SK-N-SH treated with all-trans-retinoic acid at 6 μM for 48 hours (cell line): Measurements from ENCODE around the gene PTPRN2.

ENCODE experiments used
- ATAC-seq: fragments of 200-7000 bp; cut with Tn5 transposase; 3 replicates; pipeline ENCODE4 v1.9.1; 2020; ENCODE audit warnings: mild to moderate bottlenecking, moderate library complexity
- ARNTL ChIP-seq: fragments of 450-650 bp; formaldehyde crosslinking; IDR thresholded peaks from 2 replicates; pipeline ENCODE4 v1.5.0; 2020; ENCODE audit warnings: low read depth, mild to moderate bottlenecking, moderate library complexity, borderline replicate concordance
- BACH2 ChIP-seq: fragments of 250-450 bp; sonication (Bioruptor Pico); IDR thresholded peaks from 2 replicates; pipeline ENCODE4 v1.9.0; 2021; ENCODE audit warnings: mild to moderate bottlenecking, borderline replicate concordance
- CREB5 ChIP-seq: fragments of 250-450 bp; sonication (Bioruptor Pico); IDR thresholded peaks from 2 replicates; pipeline ENCODE4 v1.5.1; 2020; ENCODE audit warnings: low read depth, mild to moderate bottlenecking, moderate library complexity
- CSDC2 ChIP-seq: fragments of 250-450 bp; sonication (Bioruptor Pico); IDR thresholded peaks from 2 replicates; pipeline ENCODE4 v1.5.0; 2020; ENCODE audit warnings: mild to moderate bottlenecking, moderate library complexity
- CSRNP3 ChIP-seq: fragments of 250-450 bp; sonication (Bioruptor Pico); IDR thresholded peaks from 2 replicates; pipeline ENCODE4 v1.5.1; 2021; ENCODE audit warnings: mild to moderate bottlenecking, moderate library complexity
- ESRRG ChIP-seq: fragments of 250-450 bp; sonication (Bioruptor Pico); IDR thresholded peaks from 2 replicates; pipeline ENCODE4 v1.6.1; 2021; ENCODE audit warnings: mild to moderate bottlenecking
- GLIS3 ChIP-seq: fragments of 250-450 bp; sonication (Bioruptor Pico); IDR thresholded peaks from 2 replicates; pipeline ENCODE4 v1.5.0; 2020; ENCODE audit warnings: mild to moderate bottlenecking, moderate library complexity
- ISL1 ChIP-seq: fragments of 250-450 bp; sonication (Bioruptor Pico); IDR thresholded peaks from 2 replicates; pipeline ENCODE4 v2.1.2; 2022; ENCODE audit warnings: mild to moderate bottlenecking, moderate library complexity
- OSR1 ChIP-seq: fragments of 250-450 bp; sonication (Bioruptor Pico); IDR thresholded peaks from 2 replicates; pipeline ENCODE4 v1.8.0; 2022; ENCODE audit warnings: moderate library complexity, mild to moderate bottlenecking, inconsistent platforms
- PPARA ChIP-seq: fragments of 250-450 bp; sonication (Bioruptor Pico); IDR thresholded peaks from 2 replicates; pipeline ENCODE4 v1.5.0; 2020; ENCODE audit warnings: mild to moderate bottlenecking, borderline replicate concordance
- RARB ChIP-seq: fragments of 250-450 bp; sonication (Bioruptor Pico); IDR thresholded peaks from 2 replicates; pipeline ENCODE4 v1.8.0; 2021; ENCODE audit warnings: mild to moderate bottlenecking, moderate library complexity
- SNAI2 ChIP-seq: fragments of 250-450 bp; sonication (Bioruptor Pico); IDR thresholded peaks from 2 replicates; pipeline ENCODE4 v1.5.0; 2020; ENCODE audit warnings: mild to moderate bottlenecking, moderate library complexity
- TCF4 ChIP-seq: fragments of 250-450 bp; sonication (Bioruptor Pico); IDR thresholded peaks from 2 replicates; pipeline ENCODE4 v1.8.0; 2021; ENCODE audit warnings: mild to moderate bottlenecking, moderate library complexity, borderline replicate concordance
- TOX ChIP-seq: fragments of 250-450 bp; sonication (Bioruptor Pico); IDR thresholded peaks from 2 replicates; pipeline ENCODE4 v1.8.0; 2021; ENCODE audit warnings: mild to moderate bottlenecking, moderate library complexity, borderline replicate concordance
- ZFP30 ChIP-seq: fragments of 450-650 bp; formaldehyde crosslinking; IDR thresholded peaks from 2 replicates; pipeline ENCODE4 v1.5.0; 2022; ENCODE audit warnings: mild to moderate bottlenecking, moderate library complexity
- ZNF565 ChIP-seq: fragments of 450-650 bp; formaldehyde crosslinking; conservative IDR thresholded peaks from 2 replicates; pipeline ENCODE4 v1.5.0; 2020; ENCODE audit warnings: low read depth, mild to moderate bottlenecking, moderate library complexity
- ZNF70 ChIP-seq: fragments of 450-650 bp; formaldehyde crosslinking; IDR thresholded peaks from 2 replicates; pipeline ENCODE4 v1.5.0; 2020; ENCODE audit warnings: mild to moderate bottlenecking, moderate library complexity
- ZNF8 ChIP-seq: fragments of 450-650 bp; formaldehyde crosslinking; IDR thresholded peaks from 2 replicates; pipeline ENCODE4 v1.5.0; 2020; ENCODE audit warnings: mild to moderate bottlenecking, moderate library complexity
- TF ChIP-seq, protein P1 (sequence below): fragments of 250-450 bp; sonication (Bioruptor Pico); IDR thresholded peaks from 2 replicates; pipeline ENCODE4 v1.8.0; 2020; ENCODE audit warnings: mild to moderate bottlenecking, moderate library complexity, borderline replicate concordance
- TF ChIP-seq, protein P2 (sequence below): fragments of 250-450 bp; sonication (Bioruptor Pico); IDR thresholded peaks from 2 replicates; pipeline ENCODE4 v1.5.0; 2020; ENCODE audit warnings: mild to moderate bottlenecking, moderate library complexity
- TF ChIP-seq, protein P3 (sequence below): fragments of 250-450 bp; sonication (Bioruptor Pico); IDR thresholded peaks from 2 replicates; pipeline ENCODE4 v1.8.0; 2021; ENCODE audit warnings: low read depth, mild to moderate bottlenecking, moderate library complexity, borderline replicate concordance

PTPRN2 gene

DNA sequence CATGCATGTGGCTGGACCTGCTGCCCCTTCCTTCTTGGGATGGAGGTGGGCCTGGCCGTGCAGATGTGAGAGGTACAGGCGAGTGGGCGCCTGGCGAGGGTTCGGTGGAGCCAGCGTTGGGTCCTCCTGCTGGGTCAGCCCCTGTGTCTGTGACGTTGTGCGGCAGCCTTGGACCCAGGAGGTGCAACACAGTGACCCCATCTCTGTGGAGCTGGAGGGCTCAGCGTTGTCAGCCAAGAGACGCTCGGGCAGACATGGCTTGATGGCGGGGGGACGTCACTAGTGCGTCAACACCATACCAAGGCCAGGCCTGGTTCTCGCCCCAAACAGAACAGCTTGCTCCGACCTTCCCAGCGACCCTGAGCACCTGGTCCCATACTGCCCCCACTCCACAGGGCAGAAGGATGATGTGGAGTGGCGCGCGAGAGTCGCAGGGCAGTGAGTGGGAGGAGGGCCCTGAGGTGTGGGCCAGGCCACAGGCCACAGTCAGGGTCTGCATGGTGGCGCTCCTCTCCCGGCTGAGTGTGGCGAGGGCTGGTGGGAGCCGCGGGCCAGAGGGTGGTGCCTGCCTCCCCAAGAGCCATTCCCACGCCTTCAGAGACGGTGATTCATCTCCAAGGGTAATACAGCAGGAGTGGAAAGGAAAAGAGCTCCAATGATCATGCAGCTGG is 1066.4 kb downstream of the PTPRN2 start:
- ATAC-seq, result no peak

GRCh38 chr7:157520249-157520648 is 1067.4 kb downstream of the PTPRN2 start:
- ATAC-seq, result no peak
- TF ChIP-seq, protein P1, sequence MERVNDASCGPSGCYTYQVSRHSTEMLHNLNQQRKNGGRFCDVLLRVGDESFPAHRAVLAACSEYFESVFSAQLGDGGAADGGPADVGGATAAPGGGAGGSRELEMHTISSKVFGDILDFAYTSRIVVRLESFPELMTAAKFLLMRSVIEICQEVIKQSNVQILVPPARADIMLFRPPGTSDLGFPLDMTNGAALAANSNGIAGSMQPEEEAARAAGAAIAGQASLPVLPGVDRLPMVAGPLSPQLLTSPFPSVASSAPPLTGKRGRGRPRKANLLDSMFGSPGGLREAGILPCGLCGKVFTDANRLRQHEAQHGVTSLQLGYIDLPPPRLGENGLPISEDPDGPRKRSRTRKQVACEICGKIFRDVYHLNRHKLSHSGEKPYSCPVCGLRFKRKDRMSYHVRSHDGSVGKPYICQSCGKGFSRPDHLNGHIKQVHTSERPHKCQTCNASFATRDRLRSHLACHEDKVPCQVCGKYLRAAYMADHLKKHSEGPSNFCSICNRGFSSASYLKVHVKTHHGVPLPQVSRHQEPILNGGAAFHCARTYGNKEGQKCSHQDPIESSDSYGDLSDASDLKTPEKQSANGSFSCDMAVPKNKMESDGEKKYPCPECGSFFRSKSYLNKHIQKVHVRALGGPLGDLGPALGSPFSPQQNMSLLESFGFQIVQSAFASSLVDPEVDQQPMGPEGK, result no peak
- TF ChIP-seq CREB5 (CRISPR knock-in tag) (no peak), TCF4 (no peak), CSDC2 (no peak), PPARA (CRISPR knock-in tag) (no peak)

More for the DNA sequence above, 1066.4 kb downstream of the PTPRN2 start:
- TF ChIP-seq ZFP30 (CRISPR knock-in tag) (no peak), ZNF565 (CRISPR knock-in tag) (no peak), SNAI2 (CRISPR knock-in tag) (no peak), ESRRG (CRISPR knock-in tag) (no peak)

GRCh38 chr7:157519798-157520244 is 1067.8 kb downstream of the PTPRN2 start:
- ATAC-seq, result no peak
- TF ChIP-seq CREB5 (CRISPR knock-in tag) (no peak), ZNF8 (CRISPR knock-in tag) (no peak), TOX (no peak), GLIS3 (CRISPR knock-in tag) (no peak), BACH2 (no peak), OSR1 (CRISPR knock-in tag) (no peak), CSRNP3 (CRISPR knock-in tag) (no peak), RARB (CRISPR knock-in tag) (no peak), SNAI2 (CRISPR knock-in tag) (no peak), PPARA (CRISPR knock-in tag) (no peak), ARNTL (no peak), ZNF70 (CRISPR knock-in tag) (no peak), ISL1 (CRISPR knock-in tag) (no peak), CSDC2 (no peak), ESRRG (CRISPR knock-in tag) (no peak), ZFP30 (CRISPR knock-in tag) (no peak)
- TF ChIP-seq, protein P1, result no peak
- TF ChIP-seq, protein P2, sequence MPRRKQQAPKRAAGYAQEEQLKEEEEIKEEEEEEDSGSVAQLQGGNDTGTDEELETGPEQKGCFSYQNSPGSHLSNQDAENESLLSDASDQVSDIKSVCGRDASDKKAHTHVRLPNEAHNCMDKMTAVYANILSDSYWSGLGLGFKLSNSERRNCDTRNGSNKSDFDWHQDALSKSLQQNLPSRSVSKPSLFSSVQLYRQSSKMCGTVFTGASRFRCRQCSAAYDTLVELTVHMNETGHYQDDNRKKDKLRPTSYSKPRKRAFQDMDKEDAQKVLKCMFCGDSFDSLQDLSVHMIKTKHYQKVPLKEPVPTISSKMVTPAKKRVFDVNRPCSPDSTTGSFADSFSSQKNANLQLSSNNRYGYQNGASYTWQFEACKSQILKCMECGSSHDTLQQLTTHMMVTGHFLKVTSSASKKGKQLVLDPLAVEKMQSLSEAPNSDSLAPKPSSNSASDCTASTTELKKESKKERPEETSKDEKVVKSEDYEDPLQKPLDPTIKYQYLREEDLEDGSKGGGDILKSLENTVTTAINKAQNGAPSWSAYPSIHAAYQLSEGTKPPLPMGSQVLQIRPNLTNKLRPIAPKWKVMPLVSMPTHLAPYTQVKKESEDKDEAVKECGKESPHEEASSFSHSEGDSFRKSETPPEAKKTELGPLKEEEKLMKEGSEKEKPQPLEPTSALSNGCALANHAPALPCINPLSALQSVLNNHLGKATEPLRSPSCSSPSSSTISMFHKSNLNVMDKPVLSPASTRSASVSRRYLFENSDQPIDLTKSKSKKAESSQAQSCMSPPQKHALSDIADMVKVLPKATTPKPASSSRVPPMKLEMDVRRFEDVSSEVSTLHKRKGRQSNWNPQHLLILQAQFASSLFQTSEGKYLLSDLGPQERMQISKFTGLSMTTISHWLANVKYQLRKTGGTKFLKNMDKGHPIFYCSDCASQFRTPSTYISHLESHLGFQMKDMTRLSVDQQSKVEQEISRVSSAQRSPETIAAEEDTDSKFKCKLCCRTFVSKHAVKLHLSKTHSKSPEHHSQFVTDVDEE (CRISPR knock-in tag), result no peak
- TF ChIP-seq, protein P3, sequence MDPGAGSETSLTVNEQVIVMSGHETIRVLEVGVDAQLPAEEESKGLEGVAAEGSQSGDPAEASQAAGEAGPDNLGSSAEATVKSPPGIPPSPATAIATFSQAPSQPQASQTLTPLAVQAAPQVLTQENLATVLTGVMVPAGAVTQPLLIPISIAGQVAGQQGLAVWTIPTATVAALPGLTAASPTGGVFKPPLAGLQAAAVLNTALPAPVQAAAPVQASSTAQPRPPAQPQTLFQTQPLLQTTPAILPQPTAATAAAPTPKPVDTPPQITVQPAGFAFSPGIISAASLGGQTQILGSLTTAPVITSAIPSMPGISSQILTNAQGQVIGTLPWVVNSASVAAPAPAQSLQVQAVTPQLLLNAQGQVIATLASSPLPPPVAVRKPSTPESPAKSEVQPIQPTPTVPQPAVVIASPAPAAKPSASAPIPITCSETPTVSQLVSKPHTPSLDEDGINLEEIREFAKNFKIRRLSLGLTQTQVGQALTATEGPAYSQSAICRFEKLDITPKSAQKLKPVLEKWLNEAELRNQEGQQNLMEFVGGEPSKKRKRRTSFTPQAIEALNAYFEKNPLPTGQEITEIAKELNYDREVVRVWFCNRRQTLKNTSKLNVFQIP (CRISPR knock-in tag), result no peak
